Mesenteric fat pad (tissue), 1 donor: ENCODE results near the gene MNT. TPM values are rescaled to one million over a fixed set of nuclear protein-coding genes. Genes with fewer than 3 reads are reported as not detected.
A peak's percentile ranks its signal among the peaks of the same experiment; 100 is the strongest.
"Not testable (repeated sequence)": the region's sequence is repeated elsewhere in the genome, so short reads cannot be mapped to it uniquely, and the experiment has no call there.

Experiments used
- DNase-seq: peaks from one replicate; pipeline ENCODE4 v3.0.0-alpha.2; 2020; ENCODE audit warnings: low spot score
- long read RNA-seq: library from polyadenylated mRNA; unstranded; transcript quantifications from one replicate; pipeline ENCODE4 v2.0.0, GENCODE V29; 2020
- total RNA-seq: library from RNA; stranded (reverse); fragmentation: NEBNext Ultra II Directional; extraction: Animal tissue kit (Norgen Biotek cat#: 25700); gene quantifications from one replicate; pipeline ENCODE4 v1.2.1, GENCODE V29; 2021
- donor health status: DM: yes; HTN: yes; CAD: no.

MNT gene
- 34.9 TPM for total RNA-seq
- long read RNA-seq, partial matches to known transcripts, result 0 of 16 reads
- long read RNA-seq, other reads (novel, unspliced or antisense), result 15 of 16 reads

DNA sequence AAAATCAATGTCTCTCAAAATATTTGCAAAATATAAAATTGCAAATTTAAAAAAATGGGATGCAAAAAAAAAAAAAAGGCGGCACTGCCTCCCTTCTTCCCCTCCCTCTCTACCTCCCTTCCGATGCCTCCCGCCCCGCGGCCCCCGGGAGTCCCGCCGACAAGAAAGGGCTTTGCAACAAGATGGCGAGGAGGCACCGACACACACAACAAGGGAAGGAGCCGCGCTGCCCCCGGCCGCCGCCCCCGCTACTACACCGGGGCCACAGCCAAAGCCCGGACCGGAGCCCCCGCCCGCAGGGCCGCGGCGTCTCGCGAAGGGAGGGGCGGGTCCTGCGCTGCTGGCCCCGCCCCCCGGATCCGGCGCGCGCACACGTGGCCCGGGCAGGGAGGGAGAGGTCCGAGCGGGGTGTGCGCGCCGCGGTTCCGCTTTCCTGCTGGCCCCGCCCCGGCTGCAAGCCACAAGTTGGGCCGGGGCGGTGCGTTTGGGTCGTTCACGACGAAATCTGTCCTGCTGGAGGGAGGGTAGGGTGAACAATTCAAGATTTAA, at the start of gene MNT:
Gene MNT (minus strand): TSS at position 184 of the 549 bp plus-strand sequence. CDS start 348 bp downstream, outside the sequence.
- peak; percentile 99 for DNase-seq

DNA sequence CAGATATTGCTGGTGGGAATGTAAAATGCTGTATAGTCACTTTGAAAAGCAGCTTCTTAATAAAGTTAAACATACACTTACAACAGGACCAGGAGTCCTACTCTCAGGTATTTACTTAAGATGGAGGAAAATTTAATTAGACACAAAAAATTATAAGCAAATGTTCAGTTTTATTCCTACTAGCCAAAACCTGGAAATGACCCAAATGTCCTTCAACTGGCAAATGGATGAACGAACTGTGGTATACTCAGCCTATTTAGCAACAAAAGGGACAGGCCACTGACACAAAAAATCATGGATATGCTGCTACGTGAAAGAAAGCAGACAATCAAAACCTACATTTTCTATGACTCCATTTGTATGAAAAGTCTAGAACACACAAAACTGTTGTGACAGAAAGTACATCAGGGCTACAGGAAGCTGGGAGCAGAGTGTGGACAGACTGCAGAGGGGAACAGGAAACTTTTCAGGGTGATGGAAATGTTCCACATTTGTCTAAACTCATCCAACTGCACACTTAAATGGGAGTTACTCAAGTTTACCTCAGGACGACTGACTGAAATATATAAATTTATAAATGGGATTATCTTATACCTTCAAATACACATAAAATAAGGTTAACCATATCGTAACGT, 49.3 kb upstream of the MNT start:
- no peak for DNase-seq

GRCh38 chr17:2449486-2449885, 48.6 kb upstream of the MNT start:
- DNase-seq, result no peak

GRCh38 chr17:2447479-2447878, 46.6 kb upstream of the MNT start:
- not testable (repeated sequence) for DNase-seq

DNA sequence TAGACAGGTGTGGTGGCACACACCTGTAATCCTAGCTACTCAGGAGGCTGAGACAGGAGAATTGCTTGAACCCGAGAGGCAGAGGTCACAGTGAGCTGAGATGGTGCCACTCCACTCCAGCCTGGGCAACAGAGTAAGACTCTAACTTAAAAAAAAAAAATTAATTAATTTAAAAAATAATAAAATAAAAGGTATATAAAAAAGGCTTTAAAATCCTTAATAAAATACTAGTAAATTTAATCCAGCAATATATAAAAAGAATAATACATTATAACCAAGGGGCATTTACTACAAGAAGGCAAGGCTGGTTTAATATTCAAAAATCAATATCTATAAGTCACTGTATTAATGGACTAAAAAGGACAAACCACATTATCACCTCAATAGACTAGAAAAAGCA, 44.8 kb upstream of the MNT start:
- DNase-seq, result no peak

DNA sequence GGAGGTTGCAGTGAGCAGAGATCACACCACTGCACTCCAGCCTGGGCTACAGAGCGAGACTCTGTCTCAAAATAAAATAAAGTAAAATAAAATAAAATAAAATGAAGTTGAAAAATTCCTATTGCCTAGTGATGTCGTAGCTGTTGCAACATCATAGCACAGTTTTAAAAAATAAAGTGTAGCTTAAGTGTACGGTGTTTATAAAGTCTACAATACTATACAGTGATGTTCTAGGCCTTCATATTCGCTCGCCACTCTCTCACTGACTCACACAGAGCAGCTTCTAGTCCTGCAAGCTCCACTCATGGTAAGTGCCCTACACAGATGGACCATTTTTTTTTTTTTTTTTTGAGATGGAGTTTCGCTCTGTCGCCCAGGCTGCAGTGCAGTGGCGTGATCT, 43.5 kb upstream of the MNT start:
- no peak for DNase-seq

DNA sequence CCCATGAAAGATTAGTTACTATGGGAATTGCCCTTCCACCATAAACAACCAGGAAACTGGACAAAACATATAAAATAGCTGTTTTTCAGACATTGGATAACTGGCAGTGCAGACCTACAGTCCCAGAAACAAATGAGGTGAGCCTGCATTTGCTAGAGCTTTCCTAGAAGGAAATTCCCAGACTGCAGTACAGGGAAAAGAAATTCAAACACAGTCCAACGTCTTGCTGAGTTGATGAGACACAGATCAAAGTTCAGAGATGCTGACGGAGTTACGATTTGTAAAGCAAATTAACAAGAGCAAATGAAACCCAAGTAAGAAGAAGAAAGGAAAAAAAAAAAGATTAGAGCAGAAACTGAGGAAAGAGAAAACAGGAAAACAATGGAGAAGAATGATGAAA, 41.3 kb upstream of the MNT start:
- DNase-seq, result no peak

DNA sequence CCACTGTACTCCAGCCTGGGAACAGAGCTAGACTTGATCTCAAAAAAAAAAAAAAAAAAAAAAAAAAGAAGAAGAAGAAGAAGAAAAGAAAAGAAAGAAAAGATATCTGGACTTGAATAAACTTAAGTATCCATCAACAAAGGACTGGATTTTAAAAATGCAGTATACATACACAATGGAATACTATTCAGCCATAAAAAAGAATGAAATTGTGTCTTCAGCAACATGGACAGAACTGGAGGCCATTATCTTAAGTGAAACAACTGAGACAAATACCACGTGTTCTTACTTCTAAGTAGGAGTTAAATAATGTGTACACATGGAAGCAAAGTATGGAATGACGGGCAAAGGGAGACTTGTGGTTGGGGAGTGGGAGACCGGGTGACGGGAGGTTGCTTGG, 40.1 kb upstream of the MNT start:
- no peak for DNase-seq

- not testable (repeated sequence) for DNase-seq
These were observed 39.1 kb upstream of the MNT start for GRCh38 chr17:2439997-2440396.

DNA sequence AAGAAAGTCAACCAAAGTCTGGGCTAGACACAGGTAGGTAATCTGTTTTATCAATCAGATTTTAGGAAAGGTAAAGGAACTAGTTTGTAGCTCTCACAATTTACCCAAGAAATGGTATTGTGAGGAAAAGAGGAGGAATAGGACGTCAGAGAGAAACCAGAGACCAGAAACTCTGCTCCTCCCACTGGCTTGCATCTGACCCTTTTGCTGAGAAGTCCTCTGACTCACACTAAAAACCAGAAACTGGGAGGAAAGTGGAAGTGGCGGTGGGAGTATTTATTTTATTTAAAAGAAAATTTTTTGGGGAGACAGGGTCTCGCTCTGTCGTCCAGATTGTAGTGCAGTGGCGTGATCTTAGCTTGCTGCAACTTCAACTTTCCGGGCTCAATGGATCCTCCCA, 38.0 kb upstream of the MNT start:
- DNase-seq, result no peak

GRCh38 chr17:2436316-2436905, 35.6 kb upstream of the MNT start:
- no peak for DNase-seq

DNA sequence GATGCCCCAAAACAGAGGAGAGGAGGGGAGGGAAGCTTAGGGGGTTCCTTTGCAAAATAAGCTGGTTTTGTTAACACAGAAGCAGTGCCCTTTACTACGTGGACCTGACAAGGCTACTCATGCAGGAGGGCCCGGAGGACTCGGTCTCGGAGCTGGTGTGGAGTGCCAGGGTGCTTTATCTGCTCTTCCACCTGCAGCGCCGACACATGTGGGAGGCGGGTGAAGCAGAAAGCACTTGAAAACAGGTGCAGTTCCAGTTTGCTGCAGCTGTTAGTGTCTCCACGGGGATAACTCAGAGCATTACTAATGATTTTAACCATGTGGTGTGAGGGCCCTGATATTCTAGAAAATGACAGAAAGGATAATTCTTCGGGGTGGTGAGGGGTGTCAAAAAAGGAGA, 35.0 kb upstream of the MNT start:
- no peak for DNase-seq

- DNase-seq, result no peak
These were observed 34.4 kb upstream of the MNT start for GRCh38 chr17:2435181-2435741.

GRCh38 chr17:2433696-2434095, 32.8 kb upstream of the MNT start:
- DNase-seq, result no peak

DNA sequence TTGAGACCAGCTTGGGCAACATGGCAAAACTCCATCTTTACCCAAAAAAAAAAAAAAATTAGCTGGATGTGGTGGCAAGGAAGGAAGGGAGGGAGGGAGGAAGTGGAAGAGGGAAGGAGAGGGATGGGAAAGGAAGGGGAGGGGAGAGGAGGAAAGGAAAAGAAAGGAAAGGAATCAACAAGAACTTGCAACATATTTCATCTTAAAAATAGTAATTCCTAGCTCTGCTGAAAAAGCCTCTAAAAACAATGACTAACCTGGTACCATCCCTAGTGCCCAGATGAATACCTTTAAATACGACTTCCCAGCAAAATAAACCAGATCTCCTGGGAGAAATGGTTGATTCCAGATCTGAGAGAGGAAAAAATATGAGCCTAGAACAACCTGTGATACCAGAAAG, 27.1 kb upstream of the MNT start:
- DNase-seq, result no peak

DNA sequence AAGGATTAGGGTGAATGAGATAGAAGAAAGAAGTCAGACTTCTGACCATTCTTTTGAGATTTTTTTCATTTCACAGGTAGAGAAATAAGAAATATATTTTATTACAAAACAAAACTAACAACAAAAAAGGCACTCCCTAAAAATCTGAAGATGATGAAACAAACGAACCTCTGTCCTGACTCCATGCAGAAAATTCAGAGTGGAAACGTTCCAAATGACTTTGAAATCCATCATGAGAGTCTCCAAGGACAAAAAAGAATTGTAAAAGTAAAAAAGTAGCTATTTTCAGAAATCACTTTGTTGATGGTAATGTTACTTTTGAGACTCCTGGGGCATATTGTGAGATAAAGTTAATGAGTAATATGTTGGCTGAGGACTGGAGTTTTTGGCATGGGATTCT, 26.4 kb upstream of the MNT start:
- DNase-seq, result no peak

- no peak for DNase-seq
These were observed 22.4 kb upstream of the MNT start for GRCh38 chr17:2423271-2423670.

DNA sequence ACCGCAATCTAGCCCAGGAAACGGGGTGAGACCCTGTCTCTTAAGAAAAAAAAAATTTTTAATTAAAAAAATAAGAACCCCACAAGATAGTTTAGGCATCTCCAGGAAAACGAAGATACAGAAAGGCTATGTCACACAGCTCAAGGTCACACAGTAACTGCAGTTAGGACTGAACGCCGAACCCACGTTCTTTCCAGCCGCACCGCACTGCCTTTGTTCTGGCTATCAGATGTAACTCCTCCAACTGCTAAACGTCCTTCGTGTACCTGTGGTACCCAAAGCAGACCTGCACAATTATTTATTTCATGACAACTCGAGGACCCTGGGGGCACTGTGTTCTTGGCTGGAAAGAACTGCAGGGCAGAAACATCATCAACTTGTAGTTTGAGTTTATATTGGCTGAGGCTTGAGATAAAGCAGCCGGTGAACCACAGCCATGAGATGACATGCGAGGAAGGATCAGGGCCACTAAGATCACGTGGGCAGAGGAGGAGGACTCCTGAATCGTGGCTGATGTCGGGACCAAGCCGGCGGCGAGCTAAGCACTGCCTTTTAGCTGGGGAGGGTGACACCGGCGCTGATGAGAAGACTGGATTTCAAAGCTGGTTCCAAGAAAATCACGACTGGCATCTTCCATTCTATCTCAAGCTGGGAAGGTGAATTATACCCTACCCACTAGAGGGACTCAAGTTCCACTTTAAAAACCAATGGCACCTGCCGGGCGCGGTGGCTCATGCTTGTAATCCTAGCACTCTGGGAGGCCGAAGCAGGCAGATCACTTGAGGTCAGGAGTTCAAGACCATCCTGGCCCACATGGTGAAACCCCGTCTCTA, 20.7 kb upstream of the MNT start:
- no peak for DNase-seq

GRCh38 chr17:2420176-2420575, 19.3 kb upstream of the MNT start:
- no peak for DNase-seq

DNA sequence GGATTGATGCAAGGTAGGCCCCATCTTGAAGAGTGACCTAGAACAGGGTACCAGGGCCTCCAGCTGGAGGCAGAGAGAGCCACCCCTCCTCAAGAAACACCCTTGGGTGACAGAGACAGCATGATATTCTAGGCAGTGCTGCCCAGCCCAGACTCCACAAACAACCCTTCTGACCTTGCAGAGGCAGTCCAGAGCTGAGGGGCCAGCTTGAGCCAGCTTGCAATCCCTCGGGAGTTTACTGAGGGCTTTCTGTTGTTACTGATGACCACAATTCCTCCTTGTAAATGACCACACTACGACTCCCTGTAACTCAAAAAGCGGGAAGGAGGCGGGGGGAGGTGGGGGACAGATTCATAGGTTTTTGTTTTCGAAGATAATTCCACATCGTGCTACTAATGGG, 18.6 kb upstream of the MNT start:
- no peak for DNase-seq

GRCh38 chr17:2418572-2418971, 17.7 kb upstream of the MNT start:
- no peak for DNase-seq
